Activated gamma-delta T cell (primary cell): Measurements from ENCODE around the gene DOCK10.

ENCODE experiments used
- DNase-seq: peaks from one replicate; lab custom pipeline; 2025; lab: John Stamatoyannopoulos, UW

The DOCK10 gene

GRCh38 chr2:225041207-225041850, 939 bp downstream of the DOCK10 start:
- DNase-seq = no peak

- DNase-seq = no peak
Measured at GRCh38 chr2:225040856-225041206, 1.4 kb downstream of the DOCK10 start.

GRCh38 chr2:225040142-225040541, 2.1 kb downstream of the DOCK10 start:
- no peak for DNase-seq

GRCh38 chr2:225038231-225038523, 4.1 kb downstream of the DOCK10 start:
- no peak for DNase-seq

GRCh38 chr2:225037415-225038230, 4.6 kb downstream of the DOCK10 start:
- DNase-seq = no peak

- no peak for DNase-seq
Measured at GRCh38 chr2:225036431-225036830, 5.8 kb downstream of the DOCK10 start.

GRCh38 chr2:225033440-225034318, 8.6 kb downstream of the DOCK10 start:
- DNase-seq = no peak

- DNase-seq = no peak
Measured at GRCh38 chr2:225032246-225032645, 10.0 kb downstream of the DOCK10 start.

GRCh38 chr2:225031599-225031998, 10.7 kb downstream of the DOCK10 start:
- DNase-seq = no peak

GRCh38 chr2:225030893-225031292, 11.4 kb downstream of the DOCK10 start:
- no peak for DNase-seq

GRCh38 chr2:225030203-225030602, 12.1 kb downstream of the DOCK10 start:
- no peak for DNase-seq

GRCh38 chr2:225028572-225028971, 13.7 kb downstream of the DOCK10 start:
- no peak for DNase-seq

GRCh38 chr2:225027061-225027762, 15.1 kb downstream of the DOCK10 start:
- no peak for DNase-seq

GRCh38 chr2:225025917-225026571, 16.2 kb downstream of the DOCK10 start:
- no peak for DNase-seq

GRCh38 chr2:225022188-225022587, 20.1 kb downstream of the DOCK10 start:
- no peak for DNase-seq

GRCh38 chr2:225020168-225020849, 22.0 kb downstream of the DOCK10 start:
- no peak for DNase-seq

- DNase-seq = no peak
Measured at GRCh38 chr2:225019105-225019504, 23.2 kb downstream of the DOCK10 start.

- no peak for DNase-seq
Measured at GRCh38 chr2:225017713-225018112, 24.6 kb downstream of the DOCK10 start.

GRCh38 chr2:225017098-225017685, 25.1 kb downstream of the DOCK10 start:
- DNase-seq = no peak
